MM.1S (cell line): ENCODE data around the gene RREB1.

Source experiments
- CTCF ChIP-seq: fragments of 300-600 bp; sonication (generic); IDR thresholded peaks from 2 replicates; pipeline ENCODE4 v1.5.1; 2016; ENCODE audit warnings: antibody characterized with exemption, low read length, mixed read lengths
- EZH2 ChIP-seq: fragments of 300-600 bp; sonication (generic); optimal IDR thresholded peaks from 2 replicates; pipeline ENCODE3; 2017; ENCODE audit warnings: low read depth, mild to moderate bottlenecking, antibody characterized with exemption, low read length, mixed read lengths
- EZH2phosphoT487 ChIP-seq: fragments of 300-600 bp; sonication (generic); IDR thresholded peaks from 2 replicates; pipeline ENCODE4 v1.6.1; 2018; ENCODE audit warnings: antibody characterized with exemption, low read length

DNA sequence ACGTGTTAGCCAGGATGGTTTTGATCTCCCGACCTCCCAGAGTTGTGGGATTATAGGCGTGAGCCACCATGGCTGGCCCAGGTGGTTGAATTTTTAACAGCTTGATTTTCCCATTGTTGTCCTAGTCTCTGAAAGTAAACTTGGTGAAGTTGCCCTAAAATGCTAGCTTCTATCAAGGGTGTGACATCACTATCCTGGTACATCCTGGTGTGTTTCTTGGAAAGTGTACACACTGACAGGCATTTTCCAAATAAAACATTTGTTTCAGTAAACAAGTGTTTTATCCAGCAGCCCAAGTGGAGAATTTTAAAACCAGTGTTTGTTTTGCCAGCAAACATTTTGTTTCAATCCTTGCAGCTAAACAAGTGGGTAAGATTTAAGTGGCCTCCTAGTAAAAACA, 40.5 kb upstream of the RREB1 start:
- TF ChIP-seq CTCF: no peak
- no peak for TF ChIP-seq EZH2
- no peak for TF ChIP-seq EZH2phosphoT487
